Keratinocyte (primary cell): Measurements from ENCODE around the gene DLG2. TPM values are rescaled to one million over a fixed set of nuclear protein-coding genes. Genes with fewer than 3 reads are reported as not detected.

Experiments
- DNase-seq: peaks from one replicate; pipeline ENCODE4 v3.0.0-alpha.2; 2011; ENCODE audit warnings: low read depth, missing footprints, low spot score
- FAIRE-seq: peaks from 2 replicates; lab custom pipeline; 2011; peaks lifted over from hg19 to GRCh38; lab: Jason Lieb, UNC
- H2AFZ ChIP-seq: 2 replicates; pipeline ENCODE4 v1.6.0; 2012; ENCODE audit warnings: low read length, control low read depth, inconsistent platforms; ENCODE audit not compliant: control insufficient read depth
- H3K27ac ChIP-seq: 2 replicates; pipeline ENCODE4 v1.5.1; 2011; ENCODE audit warnings: low read length; ENCODE audit not compliant: control insufficient read depth, insufficient read depth
- H3K27me3 ChIP-seq: 3 replicates; pipeline ENCODE4 v1.6.0; 2011; ENCODE audit warnings: low read length; ENCODE audit not compliant: control insufficient read depth, insufficient read depth; ENCODE audit errors: extremely low read depth
- H3K36me3 ChIP-seq, 2 experiments: 2 replicates in 1 of 2; 3 replicates in 1 of 2; pipeline ENCODE4 v1.5.1; 2011; ENCODE audit warnings: low read length in 2 of 2, mild to moderate bottlenecking in 1 of 2; ENCODE audit not compliant: control insufficient read depth in 2 of 2, insufficient read depth in 2 of 2; ENCODE audit errors: extremely low read depth in 1 of 2
- H3K4me1 ChIP-seq: 3 replicates; pipeline ENCODE4 v1.5.1; 2011; ENCODE audit warnings: low read length; ENCODE audit not compliant: control insufficient read depth, insufficient read depth; ENCODE audit errors: extremely low read depth
- H3K4me2 ChIP-seq: 3 replicates; pipeline ENCODE4 v1.6.0; 2011; ENCODE audit warnings: low read depth, low read length; ENCODE audit not compliant: control insufficient read depth, insufficient read depth; ENCODE audit errors: extremely low read depth
- H3K4me3 ChIP-seq, 3 experiments: fragments of 200-600 bp in 1 of 3; sonication (generic) in 1 of 3; 2 replicates in 2 of 3; 3 replicates in 1 of 3; pipeline ENCODE4 v1.5.1; 2011 to 2016; ENCODE audit warnings: low read length in 3 of 3, mild to moderate bottlenecking in 3 of 3, control low read depth in 2 of 3, inconsistent platforms in 1 of 3, low read depth in 1 of 3, mixed read lengths in 1 of 3, mixed run types in 1 of 3, moderate library complexity in 1 of 3; ENCODE audit not compliant: control insufficient read depth in 2 of 3, insufficient read depth in 2 of 3; ENCODE audit errors: extremely low read depth in 1 of 3
- H3K79me2 ChIP-seq: 2 replicates; pipeline ENCODE4 v1.6.0; 2012; ENCODE audit warnings: low read length; ENCODE audit not compliant: control insufficient read depth, insufficient read depth
- H3K9ac ChIP-seq: 3 replicates; pipeline ENCODE4 v1.6.0; 2011; ENCODE audit warnings: low read length; ENCODE audit not compliant: control insufficient read depth, insufficient read depth; ENCODE audit errors: extremely low read depth
- H3K9me1 ChIP-seq: 3 replicates; pipeline ENCODE4 v1.6.0; 2011; ENCODE audit warnings: low read length; ENCODE audit not compliant: control insufficient read depth, insufficient read depth; ENCODE audit errors: extremely low read depth
- H3K9me3 ChIP-seq: 2 replicates; pipeline ENCODE4 v1.5.1; 2012; ENCODE audit warnings: low read depth, low read length; ENCODE audit not compliant: control insufficient read depth
- H4K20me1 ChIP-seq: 3 replicates; pipeline ENCODE4 v1.6.0; 2011; ENCODE audit warnings: low read length; ENCODE audit not compliant: control insufficient read depth, insufficient read depth; ENCODE audit errors: extremely low read depth
- EZH2 ChIP-seq: IDR thresholded peaks from one replicate; pipeline ENCODE4 v1.6.1; 2012; ENCODE audit warnings: inconsistent platforms, mild to moderate bottlenecking, low read length, moderate library complexity
- dilution Hi-C: fragments of 300-500 bp; cut with MboI; formaldehyde crosslinking; loops from one replicate; pipeline ENCODE4 v1.7.0; 2020; ENCODE audit warnings: low sequenced_read_pairs; ENCODE audit not compliant: extremely low pct_ligation_motif_present
- polyA plus RNA-seq, 5 experiments: library from polyadenylated mRNA; depleted of rRNA in 3 of 5; stranded (reverse) in 3 of 5; stranded (forward) in 1 of 5; unstranded in 1 of 5; fragments of >200 nt; gene quantifications; 1 replicate in 1 of 5; 2 replicates in 3 of 5; 3 replicates in 1 of 5; pipeline versions ENCODE4 v1.2.1 to v1.2.3, GENCODE V29; 2011 to 2012; ENCODE audit warnings: missing spikeins in 2 of 5, low read depth in 1 of 5, low replicate concordance in 1 of 5
- TF ChIP-seq, protein P1 (sequence below), 3 experiments: IDR thresholded peaks in 1 of 3; conservative IDR thresholded peaks in 1 of 3; optimal IDR thresholded peaks in 1 of 3; 2 replicates in 2 of 3; 3 replicates in 1 of 3; pipeline versions ENCODE3 to v1.5.1; 2011; ENCODE audit warnings: low read length in 3 of 3, mild to moderate bottlenecking in 3 of 3, moderate library complexity in 2 of 3, control low read depth in 1 of 3, inconsistent platforms in 1 of 3; ENCODE audit not compliant: insufficient read depth in 2 of 3; ENCODE audit errors: extremely low read depth in 1 of 3

The DLG2 gene
- polyA plus RNA-seq, 1 donor (not counting 4 experiments of a cell fraction or from before 2014, with no cell fraction given): 0.55 TPM

GRCh38 chr11:84544566-84544965 is 1082.6 kb downstream of the DLG2 start:
- TF ChIP-seq EZH2: no peak
- TF ChIP-seq, protein P1, sequence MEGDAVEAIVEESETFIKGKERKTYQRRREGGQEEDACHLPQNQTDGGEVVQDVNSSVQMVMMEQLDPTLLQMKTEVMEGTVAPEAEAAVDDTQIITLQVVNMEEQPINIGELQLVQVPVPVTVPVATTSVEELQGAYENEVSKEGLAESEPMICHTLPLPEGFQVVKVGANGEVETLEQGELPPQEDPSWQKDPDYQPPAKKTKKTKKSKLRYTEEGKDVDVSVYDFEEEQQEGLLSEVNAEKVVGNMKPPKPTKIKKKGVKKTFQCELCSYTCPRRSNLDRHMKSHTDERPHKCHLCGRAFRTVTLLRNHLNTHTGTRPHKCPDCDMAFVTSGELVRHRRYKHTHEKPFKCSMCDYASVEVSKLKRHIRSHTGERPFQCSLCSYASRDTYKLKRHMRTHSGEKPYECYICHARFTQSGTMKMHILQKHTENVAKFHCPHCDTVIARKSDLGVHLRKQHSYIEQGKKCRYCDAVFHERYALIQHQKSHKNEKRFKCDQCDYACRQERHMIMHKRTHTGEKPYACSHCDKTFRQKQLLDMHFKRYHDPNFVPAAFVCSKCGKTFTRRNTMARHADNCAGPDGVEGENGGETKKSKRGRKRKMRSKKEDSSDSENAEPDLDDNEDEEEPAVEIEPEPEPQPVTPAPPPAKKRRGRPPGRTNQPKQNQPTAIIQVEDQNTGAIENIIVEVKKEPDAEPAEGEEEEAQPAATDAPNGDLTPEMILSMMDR (optimal IDR thresholded peaks at IDR 0.05 in 1 of 3, IDR thresholded peaks at IDR 0.05 in 1 of 3, conservative IDR thresholded peaks at IDR 0.05 in 1 of 3; ENCODE audit: extremely low read depth in 1 of 3, insufficient read depth in 2 of 3, low read length in 3 of 3): no peak
- dilution Hi-C loops: loop anchor here (25.0 kb wide), 1 partner anchor 157 kb away; no protein-coding TSS in a partner anchor
- no peak overlapping the region for H3K4me3 ChIP-seq

DNA sequence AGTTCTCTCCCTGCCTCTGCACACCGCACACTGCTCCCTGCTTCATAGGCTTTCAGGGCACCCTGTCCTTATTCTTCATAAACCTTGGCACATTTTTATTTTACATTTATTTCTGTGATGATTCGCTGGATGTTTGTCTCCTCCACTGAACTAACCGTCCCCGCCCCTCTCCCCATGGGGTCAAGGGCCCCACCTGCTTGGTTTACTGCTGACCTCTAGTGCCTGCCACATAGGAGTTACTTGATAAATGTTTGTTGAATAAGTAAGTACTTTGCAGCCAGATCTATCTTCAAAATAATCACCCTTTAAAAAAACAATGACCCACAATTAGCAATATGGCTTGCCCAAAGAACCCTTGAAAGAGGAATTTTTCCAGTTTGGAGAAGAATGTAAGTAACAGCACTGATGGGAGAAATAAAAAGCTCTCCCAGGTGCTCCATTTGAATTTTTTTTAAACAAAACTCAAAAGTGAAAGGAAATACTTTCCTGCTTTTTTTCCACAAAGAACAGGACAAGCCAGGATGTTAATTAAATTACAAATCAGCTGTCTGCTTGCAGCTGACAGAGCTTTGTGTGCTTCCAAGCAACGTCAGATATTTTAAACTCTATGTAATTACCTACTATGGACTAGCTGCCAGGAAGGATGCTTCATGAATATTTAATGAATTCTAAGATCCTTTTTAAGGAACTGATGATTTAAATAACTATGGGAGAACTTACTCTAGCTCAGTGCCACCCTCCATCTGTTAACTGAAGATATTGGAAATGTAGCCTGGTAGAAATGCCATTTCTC is 1083.6 kb downstream of the DLG2 start:
- no peak overlapping the region for H3K9ac ChIP-seq

More at GRCh38 chr11:84544566-84544965, 1082.6 kb downstream of the DLG2 start:
- no peak for DNase-seq
- FAIRE-seq: no peak
- Histone ChIP-seq H3K9me1 (no peaks in the 10 kb centered on the region), H3K4me2 (no peak overlapping the region), H3K27me3 (no peaks in the 10 kb centered on the region), H3K4me1 (no peaks in the 10 kb centered on the region), H3K9ac (no peak overlapping the region), H3K27ac (no peak overlapping the region), H3K79me2 (no peaks in the 10 kb centered on the region), H3K9me3 (no peaks in the 10 kb centered on the region), H2AFZ (no peak overlapping the region), H4K20me1 (no peaks in the 10 kb centered on the region), H3K36me3 (no peaks in the 10 kb centered on the region)

More for the DNA sequence above, 1083.6 kb downstream of the DLG2 start:
- Histone ChIP-seq H3K9me3 (no peaks in the 10 kb centered on the region), H3K27ac (no peak overlapping the region), H3K4me2 (no peak overlapping the region), H3K4me3 (no peak overlapping the region), H4K20me1 (no peaks in the 10 kb centered on the region), H3K9me1 (no peaks in the 10 kb centered on the region), H3K4me1 (no peaks in the 10 kb centered on the region), H3K27me3 (no peaks in the 10 kb centered on the region), H3K36me3 (no peaks in the 10 kb centered on the region), H2AFZ (no peak overlapping the region), H3K79me2 (no peaks in the 10 kb centered on the region)
- TF ChIP-seq EZH2: no peak
- TF ChIP-seq, protein P1 (optimal IDR thresholded peaks at IDR 0.05 in 1 of 3, IDR thresholded peaks at IDR 0.05 in 1 of 3, conservative IDR thresholded peaks at IDR 0.05 in 1 of 3; ENCODE audit: extremely low read depth in 1 of 3, insufficient read depth in 2 of 3, low read length in 3 of 3): no peak
- DNase-seq: no peak
- dilution Hi-C loops: loop anchor here (25.0 kb wide), 1 partner anchor 156 kb away; no protein-coding TSS in a partner anchor
- no peak for FAIRE-seq
